HG03103 (cell line): ENCODE measurements around the gene P2RY14.

Source experiments
- ATAC-seq: cut with Tn5 transposase; IDR thresholded peaks from one replicate; pipeline ENCODE4 v1.9.1; 2021; ENCODE audit warnings: low read depth; ENCODE audit not compliant: unreplicated experiment

P2RY14 gene

GRCh38 chr3:151196434-151196833 is 81.9 kb downstream of the P2RY14 start:
- no peak for ATAC-seq

GRCh38 chr3:151195826-151196225 is 82.5 kb downstream of the P2RY14 start:
- no peak for ATAC-seq

- ATAC-seq: no peak
These were observed 85.8 kb downstream of the P2RY14 start for GRCh38 chr3:151192545-151192944.

- no peak for ATAC-seq
These were observed 87.2 kb downstream of the P2RY14 start for GRCh38 chr3:151191095-151191494.

- no peak for ATAC-seq
These were observed 95.1 kb downstream of the P2RY14 start for GRCh38 chr3:151183265-151183671.

- ATAC-seq: no peak
These were observed 95.8 kb downstream of the P2RY14 start for GRCh38 chr3:151182349-151183079.

- ATAC-seq: no peak
These were observed 100.0 kb downstream of the P2RY14 start for GRCh38 chr3:151178208-151178845.

GRCh38 chr3:151175952-151176351 is 102.4 kb downstream of the P2RY14 start:
- no peak for ATAC-seq

- no peak for ATAC-seq
These were observed 104.0 kb downstream of the P2RY14 start for GRCh38 chr3:151174351-151174750.

- peak; percentile 55 for ATAC-seq
These were observed 107.1 kb downstream of the P2RY14 start for GRCh38 chr3:151171145-151171757.

GRCh38 chr3:151169948-151170679 is 108.2 kb downstream of the P2RY14 start:
- ATAC-seq: peak; percentile 22

- ATAC-seq: peak; percentile 47
These were observed 108.9 kb downstream of the P2RY14 start for GRCh38 chr3:151169262-151169947.

GRCh38 chr3:151168269-151169094 is 109.9 kb downstream of the P2RY14 start:
- no peak for ATAC-seq

GRCh38 chr3:151166161-151166560 is 112.2 kb downstream of the P2RY14 start:
- no peak for ATAC-seq

- no peak for ATAC-seq
These were observed 113.1 kb downstream of the P2RY14 start for GRCh38 chr3:151165226-151165625.
